NCI-H2227 (cell line): ENCODE measurements around the gene COL25A1.

Source experiments
- DNase-seq: peaks from one replicate; lab custom pipeline; 2025; ENCODE audit not compliant: unreplicated experiment; lab: John Stamatoyannopoulos, UW

The COL25A1 gene

DNA sequence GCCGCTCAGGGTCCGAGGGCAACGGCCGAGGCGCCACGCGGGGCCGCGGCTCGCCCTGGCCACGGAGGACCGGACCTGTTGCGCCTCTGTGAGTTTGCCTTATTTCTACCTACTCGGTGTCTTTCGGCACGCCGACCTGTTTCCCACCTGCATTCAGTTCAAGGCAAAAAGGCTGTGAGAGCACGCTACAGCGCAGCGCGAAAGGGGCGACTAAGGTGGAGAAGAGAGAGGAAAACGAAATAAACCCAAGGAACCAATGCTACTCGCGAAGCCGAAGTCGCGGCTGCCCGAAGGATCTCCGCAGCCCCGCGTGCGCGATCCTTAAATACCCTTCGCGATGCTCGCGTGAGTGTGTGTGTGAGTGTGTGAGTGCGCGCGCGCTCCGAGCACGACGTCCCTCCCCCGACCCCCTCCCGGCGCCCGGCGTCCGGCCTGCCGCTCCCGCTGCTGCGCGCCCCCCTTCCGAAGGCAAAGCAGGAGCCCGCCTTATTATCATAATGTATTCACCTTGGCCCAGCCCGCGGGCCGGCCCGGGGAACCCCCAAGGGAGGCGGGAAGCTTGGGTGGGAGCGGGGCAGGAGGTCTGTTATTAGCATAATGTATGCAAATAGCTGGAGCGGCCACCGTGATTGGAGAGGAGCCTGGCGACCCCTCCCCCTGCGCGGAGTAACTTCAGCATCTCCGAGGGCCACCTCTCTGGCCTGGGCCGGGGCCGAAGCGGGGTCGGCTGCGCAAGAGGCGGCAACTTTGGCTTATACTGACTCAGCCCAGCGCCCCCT lies at the start of gene COL25A1:
COL25A1 (minus strand) TSS at position 298 of the 779 bp plus-strand sequence.
- peak; percentile 85 for DNase-seq

DNA sequence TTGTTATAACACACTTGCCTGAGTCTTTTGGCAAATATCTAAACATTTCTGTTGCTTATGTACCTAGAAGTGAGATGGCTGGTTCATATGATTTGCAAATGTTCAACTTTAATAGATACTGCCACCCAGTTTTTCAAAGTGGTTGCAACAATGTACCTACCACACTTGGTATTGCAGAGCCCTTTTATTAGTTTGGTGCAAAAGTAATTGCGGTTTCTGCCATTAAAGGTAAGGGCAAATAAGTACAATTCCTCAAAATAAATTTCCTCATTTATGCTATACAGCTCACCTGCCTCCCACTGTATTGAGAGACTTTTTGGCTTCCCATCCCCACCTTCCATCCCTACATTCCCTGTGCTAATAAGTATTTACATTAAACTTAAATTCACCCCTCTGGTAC lies 47.7 kb upstream of the COL25A1 start:
- no peak for DNase-seq

DNA sequence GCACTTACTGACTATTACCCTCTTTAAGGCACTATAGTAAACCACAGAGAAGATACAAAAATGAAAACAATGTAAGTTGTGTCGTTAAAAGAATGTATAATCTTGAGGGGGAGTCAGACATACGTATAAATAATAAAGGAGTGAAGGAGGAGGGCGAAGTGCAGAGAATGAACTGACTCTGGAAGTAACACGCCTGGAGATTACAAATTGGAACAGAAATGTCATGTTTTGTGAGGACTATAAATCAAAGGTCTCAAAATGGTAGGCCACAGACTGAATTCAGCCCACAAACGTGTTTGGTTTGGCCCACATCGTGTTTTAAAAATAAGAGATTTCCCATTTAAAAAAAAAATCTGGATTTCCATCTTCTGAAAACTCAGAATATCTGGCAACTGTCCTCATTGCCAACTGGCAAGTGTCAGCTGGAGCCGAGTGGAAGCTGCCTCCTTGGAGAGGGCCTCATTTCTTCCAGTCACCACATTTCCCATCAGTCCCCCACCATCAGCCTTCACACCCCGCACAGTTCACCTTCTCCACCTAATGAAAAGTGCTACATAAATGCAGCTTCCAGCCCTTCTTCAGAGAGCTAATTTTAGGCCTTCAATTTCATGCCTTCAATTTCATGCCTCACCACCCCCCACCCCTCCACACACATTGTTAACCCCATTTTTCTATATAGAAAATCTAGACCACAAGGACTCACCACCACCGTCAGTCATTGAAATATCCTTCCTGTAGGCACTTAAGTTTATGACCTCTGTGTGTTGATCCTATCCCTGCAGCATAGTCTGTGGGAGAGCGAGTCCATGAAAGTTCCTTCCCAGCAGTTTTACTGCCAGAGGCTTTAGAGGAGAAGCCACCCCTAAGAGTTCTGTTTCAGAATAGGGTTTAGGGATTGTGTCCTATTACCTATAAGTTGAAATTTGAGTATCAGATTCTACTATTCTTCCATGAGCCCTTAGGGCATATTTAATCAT lies 32.0 kb upstream of the COL25A1 start:
- DNase-seq, result no peak

DNA sequence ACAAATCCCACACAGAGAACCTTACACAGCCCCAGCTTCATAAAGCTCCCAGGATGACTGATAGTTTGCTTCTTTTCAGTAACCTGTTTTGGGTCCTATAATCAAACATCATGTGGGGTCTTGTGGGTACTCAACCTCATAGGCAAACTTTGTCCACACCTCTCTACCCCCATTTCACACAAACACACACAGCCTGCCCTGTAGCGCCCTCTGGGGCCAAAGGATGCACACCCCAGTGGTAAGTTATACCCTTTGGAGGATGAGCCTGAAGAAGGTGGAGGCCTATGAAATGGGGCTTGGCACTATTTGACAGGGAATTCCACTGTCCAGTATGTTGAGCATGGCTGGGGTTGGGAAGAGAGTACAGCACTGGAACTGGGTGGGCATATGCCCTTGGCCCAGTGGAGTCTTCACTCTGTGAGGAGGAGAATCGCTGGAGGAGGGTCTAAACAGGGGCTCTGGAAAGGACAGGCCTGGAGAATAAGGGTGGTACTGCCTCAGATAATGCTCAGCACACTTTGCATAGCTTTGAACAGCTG lies 30.5 kb upstream of the COL25A1 start:
- no peak for DNase-seq

DNA sequence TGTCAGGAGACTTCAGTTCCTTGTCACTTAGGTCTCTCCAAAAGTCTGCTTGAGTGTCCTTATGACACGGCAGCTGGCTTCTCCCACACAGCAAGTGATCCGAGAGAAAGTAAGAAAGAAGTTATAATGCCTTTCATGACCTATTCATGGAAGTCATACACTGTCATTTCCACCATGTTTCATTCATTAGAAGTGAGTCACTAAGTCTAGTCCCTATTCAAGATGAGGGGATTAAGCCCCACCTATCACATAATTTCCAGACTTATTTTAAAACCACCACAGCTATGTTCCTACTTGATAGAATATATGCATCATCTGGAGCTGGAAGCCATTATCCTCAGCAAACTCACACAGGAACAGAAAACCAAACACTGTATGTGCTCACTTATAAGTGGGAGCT lies 25.2 kb upstream of the COL25A1 start:
- no peak for DNase-seq

DNA sequence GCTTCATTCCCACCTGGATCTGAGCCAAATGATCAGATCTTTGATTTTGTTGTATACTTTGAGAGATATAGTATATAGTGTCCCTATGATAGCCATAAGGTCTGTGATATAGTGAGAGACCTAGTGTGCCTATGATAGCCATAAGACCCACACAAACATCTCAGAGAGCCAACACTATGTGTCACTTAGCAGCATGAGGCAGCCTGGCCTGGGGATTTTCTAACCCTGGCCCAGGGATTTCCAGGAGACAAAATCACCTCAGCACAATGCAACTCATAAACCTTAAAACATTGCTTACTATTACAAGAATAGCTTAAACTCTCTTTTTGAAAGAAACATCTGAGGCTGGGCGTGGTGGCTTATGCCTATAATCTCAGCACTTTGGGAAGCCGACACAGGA lies 23.2 kb upstream of the COL25A1 start:
- no peak for DNase-seq

DNA sequence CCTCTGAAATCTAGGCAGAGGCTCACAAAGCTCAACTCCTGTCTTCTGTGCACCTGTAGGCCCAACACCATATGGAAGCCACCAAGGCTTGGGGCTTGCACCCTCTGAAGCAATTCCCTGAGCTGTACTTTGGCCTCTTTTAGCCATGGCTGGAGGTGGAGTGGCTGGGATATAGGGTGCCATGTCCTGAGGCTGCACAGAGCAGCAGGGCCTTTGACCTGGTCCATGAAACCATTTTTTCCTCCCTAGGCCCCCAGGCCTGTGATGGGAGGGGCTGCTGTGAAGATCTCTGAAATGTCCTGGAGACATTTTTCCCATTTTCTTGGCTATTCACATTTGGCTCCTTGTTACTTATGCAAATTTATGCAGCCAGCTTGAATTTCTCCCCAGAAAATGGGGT lies 20.9 kb upstream of the COL25A1 start:
- no peak for DNase-seq

DNA sequence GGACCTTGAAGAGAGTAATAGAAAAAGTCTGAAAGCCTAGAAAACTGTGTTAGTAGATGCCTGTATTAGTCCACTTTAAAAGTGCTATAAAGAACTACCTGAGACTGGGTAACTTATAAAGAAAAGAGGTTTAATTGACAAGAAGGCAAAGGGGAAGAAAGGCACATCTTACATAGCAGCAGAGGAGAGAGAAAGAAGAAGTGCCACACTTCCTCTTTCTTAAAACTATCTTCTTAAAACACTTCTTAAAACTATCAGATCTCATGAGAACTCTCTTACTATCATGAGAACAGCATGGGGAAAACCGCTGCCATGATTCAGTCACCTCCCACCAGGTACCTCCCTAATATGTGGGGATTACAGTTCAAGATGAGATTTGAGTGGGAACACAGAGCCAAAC lies 18.8 kb upstream of the COL25A1 start:
- no peak for DNase-seq

DNA sequence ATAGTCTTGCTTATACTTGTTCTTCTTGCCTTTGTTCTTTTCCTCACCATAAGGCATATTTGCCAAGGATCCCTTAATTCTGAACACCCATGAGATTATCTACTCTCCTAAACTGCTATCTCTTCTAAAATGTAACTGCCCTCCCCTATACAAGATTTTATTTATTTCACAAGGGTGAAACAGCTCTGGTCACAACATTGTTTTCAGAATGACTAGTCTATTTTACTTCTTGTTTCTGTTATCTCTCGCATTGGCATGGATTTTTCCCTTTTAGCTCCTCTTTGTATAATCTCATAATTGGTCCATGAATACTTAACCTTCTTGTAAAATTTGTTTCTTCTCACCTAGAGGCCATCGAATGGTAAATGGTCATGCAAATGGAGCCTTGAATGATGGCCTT lies 17.2 kb upstream of the COL25A1 start:
- no peak for DNase-seq

DNA sequence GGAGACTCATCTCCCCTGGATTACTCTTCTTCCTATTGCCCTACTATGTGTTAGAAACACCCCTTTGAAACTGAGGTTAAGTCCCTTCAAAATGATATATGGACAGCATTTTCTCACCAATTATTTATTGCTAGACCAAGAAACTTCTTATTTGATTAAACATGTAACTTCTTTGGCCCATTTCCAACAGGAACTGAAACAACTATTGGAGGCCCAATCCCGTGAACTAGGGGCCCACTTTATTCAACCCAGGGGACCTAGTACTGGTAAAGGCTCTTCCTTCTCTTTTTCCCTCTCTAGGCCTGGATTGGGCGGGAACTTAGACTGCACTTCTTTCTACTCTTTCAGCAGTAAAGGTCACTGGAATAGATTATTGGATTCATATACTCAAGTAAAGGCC lies 16.7 kb upstream of the COL25A1 start:
- no peak for DNase-seq

DNA sequence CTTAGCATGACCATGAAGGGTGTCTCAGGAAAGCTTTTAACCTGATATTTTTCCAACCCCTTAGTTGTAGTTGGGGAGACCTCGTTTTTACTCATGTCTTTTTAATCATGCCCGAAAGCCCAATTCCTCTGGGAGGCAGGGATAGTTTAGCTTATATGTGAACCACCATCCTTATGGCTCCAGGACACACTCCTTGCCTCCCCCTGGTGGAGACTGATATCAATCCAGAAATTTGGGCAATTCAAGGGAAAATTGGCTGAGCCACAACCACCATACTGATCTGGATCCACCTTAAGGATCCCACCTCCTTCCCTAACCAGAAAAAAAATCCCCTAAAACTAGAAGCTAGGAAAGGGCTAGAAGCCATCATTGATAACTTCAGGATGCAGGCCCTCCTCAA lies 13.4 kb upstream of the COL25A1 start:
- no peak for DNase-seq

DNA sequence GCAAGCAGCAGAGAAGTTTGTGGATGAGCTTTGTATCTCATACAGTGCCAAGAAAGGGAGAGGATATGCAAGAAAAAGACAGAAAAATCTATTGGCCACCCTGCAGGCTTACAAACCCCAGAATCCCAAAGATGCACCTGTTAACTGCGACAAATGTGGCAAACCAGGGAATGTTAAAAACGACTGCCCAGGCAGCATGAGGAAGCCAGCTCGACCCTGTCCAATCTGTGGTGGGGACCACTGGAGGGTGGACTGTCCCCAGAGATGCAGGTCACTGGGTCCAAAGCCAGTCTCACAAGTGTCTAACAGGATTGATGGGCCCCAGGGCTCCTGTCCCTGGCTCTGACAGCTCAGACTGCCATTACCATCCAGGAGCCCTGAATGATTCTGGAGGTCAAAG lies 12.9 kb upstream of the COL25A1 start:
- DNase-seq, result no peak

DNA sequence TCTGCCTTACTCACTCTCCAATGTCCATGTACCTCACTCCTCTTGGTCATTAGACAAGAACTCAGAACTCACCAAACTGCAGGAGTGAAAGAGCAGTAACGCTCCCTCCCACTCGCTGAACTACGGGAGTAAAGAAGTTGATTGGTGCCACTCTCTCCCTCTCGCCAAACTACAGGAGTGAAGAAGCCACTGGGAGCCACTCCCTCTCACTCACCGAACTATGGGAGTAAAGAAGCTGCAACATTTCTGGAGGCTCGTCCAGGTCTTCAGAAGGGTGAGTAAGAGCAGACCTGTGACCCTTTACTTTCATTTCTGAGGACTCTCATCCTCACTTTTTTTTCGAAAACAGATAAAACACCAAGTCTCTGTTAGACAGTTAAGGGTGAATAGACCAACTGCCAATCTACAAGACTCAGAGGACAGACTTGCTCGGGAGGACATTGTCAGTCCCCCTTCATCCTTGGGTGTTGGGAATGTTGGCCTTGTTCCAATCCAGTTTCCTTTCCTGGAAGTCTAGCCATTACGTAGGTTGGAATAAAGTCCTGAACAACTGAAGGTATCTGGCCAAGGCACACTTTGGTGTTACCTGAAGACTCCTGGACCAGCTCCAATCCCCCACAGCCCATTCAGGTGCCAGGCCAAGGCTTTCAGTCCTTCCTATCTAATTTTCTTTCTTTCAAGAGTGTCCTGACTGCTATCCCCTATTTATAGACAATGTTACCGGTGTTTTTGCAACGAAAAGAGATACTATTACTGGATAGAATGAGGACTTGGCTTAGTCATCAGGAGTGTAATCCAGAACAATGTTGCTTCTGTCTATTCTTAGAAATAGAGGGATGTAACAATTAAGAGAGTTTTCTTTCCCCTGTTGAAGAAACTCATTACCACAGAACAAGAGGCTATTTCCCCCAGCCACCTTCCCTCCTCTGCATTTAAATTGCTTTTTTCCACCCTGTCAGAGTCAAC lies 11.0 kb upstream of the COL25A1 start:
- no peak for DNase-seq

DNA sequence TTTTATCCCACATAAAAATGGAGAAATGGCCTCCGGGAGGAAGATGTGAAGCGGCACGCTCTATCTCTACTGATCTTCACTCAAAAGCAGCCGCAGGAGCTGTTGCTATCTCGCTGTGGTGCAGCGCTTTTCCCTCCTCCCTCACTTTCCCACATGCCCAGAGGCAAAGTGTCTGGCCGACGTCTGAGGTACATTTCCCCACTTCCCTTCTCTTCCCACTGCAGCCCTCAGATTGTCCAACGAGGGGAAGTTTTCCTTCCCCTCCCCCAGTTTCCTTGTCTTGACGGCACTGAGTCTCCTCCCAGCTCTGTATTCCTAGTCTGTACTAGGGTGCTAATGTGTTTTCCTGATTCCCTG lies 660 bp upstream of the COL25A1 start:
- DNase-seq, result peak; percentile 42

DNA sequence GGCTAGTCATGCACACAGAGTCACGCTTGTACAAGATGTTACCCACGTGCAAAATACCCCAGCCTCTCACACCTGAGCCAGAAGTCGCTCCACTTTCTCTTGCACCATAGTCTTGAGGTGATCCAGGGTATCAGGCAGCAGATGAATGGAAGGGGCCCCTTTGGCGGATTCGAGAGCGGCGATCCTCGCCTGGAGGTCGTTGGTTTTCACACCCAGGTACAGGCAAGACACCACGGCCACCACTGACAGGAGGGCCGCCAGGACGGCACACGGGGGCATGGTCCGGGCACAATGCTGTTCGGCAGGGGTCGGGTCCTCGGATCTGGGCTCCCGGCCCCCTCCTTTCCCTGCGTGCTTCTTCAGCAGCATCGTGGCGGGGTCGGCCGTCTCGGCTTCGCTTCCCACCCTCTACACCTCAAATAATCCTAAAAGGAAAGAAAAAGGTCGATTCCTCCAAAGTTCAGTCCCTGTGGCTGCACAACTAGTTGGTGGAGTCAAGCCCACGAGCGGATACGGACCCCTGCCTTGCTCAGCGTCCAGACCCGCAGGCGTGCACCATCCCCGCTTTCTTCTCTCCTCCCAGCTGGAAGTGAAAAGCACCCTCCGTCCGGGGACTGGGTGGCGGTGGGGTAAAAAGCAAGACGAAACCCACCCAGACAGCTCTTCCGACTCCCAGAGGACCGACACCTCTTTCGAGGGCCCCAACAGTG lies 652 bp downstream of the COL25A1 start:
- no peak for DNase-seq

DNA sequence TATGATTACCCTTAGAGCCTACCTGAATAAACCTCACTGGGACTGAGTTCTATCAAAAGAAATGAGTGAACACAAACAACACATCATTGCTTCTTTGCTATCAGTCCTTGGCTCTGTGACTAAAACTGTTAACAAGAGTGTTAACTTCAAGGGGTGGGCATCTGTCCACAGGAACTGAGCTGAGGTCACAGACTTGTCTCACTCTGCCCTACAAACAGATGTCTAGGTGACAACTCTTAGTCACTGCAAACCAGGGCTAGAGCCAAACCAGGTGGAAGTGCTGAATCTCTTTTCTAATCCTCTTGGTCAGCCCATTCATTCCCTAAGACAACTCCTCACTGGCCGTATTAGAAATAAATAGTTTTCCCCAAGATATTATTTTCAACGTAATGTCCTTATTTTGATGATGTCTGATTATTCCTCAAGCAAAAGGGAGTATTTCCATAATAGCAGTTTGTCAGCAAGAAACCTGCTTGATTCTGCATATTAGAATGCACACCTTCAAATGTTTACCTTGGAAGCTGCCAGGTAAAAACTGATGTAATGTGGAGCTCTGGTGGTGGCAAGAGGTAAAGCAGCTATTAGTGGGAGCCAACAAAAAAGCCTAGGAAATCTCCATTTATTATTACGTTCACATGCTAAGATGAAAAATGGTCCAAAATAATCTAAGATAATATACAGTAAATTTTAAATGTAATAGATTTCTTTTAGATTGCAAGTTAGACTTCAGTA lies 4.0 kb downstream of the COL25A1 start:
- no peak for DNase-seq

DNA sequence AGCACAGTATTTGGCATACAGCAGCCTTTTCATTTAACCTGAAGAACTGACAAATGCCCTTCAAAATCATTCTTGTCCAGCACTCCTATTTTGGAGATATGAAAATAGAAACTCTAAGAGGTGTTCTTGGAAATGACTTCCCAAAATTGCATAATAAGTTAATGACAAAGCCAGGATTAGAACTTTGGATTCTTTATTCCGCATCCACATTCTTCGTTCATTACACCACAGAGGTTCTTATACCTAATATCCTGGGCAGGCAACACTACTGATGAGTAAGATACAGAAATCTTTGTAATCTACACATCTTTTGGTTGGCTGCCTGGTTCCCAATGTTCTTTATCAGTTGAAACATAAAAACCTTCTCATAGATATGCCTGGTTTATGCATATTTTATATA lies 5.9 kb downstream of the COL25A1 start:
- DNase-seq, result no peak

DNA sequence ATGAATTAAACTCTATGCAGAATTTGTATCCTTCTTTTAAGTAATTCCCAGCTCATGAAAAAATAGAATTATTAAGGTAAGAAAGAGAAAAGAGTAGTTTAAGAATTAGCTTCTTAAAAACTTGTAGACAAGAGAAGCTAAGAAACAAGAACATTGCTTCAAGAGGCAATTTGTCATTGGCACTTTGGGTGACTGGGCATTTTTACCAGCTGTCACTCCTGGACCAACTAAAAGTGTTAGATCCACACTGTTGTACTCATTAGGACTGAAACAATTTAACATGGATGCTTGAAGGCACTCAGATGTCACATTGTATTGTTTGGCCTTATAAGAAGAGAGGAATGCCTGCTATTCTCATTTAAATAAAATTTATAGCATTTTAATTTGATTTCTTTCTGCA lies 7.4 kb downstream of the COL25A1 start:
- DNase-seq, result no peak

DNA sequence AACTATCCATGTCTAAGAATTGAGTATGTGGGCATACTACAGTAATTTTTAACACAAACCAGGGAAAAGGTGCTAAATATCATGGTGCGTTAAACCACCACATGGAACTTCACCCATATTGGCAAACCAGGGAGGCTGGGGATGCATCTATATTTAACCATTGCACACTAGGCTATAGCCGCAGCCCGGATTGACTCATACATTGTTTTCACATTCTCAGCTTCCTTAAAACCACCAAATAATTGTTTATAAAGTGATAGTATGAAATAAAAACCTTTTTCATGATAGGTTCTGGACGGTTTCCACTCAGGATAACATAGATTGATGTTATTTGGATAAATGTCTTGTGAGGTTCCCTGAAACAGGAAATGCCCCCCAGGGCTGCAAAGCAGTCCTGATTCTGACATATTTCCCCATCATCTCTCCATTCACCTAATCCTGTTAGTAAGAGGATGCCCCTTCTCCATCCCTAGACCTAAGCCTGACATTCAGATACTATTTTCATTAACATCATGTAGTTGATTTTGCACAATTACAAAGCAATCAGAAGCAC lies 7.9 kb downstream of the COL25A1 start:
- no peak for DNase-seq
